Measurements from ENCODE around the gene TRAPPC6A.
A peak's percentile ranks its signal among the peaks of the same experiment; 100 is the strongest.

TRAPPC6A gene, protein sequence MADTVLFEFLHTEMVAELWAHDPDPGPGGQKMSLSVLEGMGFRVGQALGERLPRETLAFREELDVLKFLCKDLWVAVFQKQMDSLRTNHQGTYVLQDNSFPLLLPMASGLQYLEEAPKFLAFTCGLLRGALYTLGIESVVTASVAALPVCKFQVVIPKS

DNA sequence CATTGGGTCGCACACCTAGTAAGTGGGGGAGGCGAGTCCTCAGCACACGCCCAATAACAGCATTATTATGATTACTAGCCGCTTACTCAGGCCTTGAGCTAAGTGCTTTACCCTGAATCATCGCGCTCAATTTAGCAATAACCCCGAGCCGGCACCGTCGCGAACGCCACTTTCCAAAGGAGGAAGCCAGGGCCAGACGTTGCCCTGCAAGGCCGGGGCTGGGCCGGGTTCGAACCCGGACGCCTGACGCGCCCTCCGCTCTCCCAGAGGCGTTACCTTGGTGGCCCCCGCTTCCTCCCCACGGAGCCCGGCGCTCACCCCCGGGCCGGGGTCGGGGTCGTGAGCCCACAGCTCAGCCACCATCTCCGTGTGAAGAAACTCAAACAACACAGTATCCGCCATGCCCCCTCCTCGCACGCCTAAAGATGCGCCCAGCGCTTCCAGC, at the start of gene TRAPPC6A:
TSS of gene TRAPPC6A (minus strand) at position 421 of the 445 bp plus-strand sequence. CDS start at position 402, 19 bp downstream.
- no peak for DNase-seq

DNA sequence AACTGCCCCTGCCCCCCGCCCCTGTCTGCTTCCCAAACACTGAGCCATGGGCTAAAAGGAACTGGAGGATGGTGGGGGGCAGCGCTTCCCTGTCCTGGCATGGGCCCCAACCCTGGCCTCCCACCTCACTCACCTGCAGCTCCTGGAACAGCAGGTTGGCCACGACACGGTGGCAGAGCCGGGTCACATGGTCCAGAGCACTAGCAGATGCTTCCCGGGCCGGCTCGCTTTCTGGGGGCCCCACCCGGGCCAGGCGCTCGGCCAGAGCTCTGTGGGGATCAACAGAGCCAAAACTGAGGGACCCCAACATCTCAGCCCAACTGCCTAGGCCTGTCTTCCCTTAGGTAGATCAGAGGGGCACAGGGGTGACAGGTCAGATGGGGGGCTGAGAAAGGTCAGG, 46.6 kb upstream of the TRAPPC6A start:
- DNase-seq: no peak

DNA sequence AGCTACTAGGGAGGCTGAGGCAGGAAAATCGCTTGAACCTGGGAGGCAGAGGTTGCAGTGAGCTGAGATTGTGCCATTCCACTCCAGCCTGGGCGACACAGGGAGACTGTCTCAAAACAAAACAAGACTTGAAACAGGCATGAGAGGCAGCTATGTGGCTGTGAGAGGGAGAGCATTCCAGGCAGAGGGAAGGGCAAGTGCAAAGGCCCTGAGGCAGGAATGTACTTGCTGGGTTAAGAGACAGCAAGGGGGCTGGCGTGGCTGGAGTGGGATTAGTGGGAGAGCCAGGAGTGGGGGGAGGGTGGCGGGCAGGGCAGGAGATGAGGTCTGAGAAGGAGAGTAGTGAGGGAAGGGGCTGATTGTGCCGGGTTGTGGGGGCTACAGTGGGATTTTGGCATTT, 45.8 kb upstream of the TRAPPC6A start:
- DNase-seq: no peak

DNA sequence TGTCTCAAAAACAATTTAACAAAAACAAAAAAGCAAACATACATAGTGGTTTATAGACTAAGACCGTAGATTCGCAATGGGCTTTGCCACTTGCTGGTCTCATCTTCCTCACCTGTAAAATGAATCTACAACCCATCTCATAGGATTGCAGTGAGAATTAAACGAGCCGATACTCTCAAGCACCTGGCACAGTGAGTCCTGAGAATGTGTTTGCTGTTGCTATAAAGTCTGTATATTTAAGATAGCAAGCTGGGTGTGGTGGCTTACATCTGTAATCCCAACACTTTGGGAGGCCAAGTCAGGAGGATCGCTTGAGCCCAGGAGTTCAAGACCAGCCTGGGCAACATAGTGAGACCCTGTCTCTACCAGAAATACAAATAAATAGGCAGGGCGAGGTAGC, 44.7 kb upstream of the TRAPPC6A start:
- DNase-seq: no peak

DNA sequence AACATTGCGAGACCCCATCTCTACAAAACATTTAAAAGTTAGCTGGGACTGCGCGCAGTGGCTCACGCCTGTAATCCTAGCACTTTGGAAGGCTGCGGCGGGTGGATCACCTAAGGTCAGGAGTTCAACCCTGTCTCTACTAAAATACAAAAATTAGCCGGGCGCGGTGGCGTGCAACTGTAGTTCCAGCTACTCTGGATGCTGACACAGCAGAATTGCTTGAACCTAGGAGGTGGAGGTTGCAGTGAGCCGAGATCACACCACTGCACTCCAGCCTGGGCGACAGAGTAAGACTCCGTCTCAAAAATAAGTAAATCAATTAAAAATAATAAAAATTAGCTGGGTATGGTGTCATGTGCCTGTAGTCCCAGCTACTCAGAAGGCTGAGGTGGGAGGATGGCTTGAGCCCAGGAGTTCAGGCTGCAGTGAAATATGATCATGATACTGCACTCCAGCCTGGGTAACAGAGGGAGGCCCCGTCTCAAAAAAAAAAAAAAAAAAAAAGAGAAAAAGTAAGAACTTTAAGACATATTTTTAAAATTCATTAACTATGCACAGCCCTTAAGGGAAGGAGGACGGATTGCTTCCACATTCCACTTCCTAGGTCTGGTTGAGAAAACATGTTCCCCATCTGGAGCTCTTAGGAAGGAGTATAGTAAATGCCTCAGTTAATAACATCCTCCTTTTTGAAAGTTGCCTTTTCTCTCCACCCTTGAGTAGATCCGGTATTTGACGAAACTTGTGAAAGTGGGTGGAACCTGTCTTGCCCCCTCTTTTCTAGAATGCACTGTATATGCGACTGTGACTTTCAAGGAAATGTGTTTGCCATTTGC, 41.1 kb upstream of the TRAPPC6A start:
- DNase-seq: no peak

DNA sequence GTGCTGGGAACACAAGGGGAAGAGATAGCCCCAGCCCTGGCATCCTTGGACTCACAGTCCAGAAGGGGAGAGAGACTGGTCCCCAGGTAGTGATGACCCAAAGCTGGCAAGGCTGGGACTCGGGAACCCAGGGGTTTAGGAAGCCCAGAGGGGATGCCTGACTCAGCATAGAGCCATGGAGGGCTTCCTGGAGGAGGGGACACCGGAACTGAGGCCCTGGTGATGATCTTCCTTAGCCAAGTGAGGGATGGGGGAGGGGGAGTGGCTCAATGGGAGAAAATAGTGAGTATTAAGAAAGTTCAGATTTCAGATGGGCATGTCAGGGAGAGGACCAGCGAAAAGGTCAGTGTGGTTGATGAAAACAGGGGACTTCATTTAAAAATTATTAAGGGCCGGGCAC, 40.4 kb upstream of the TRAPPC6A start:
- no peak for DNase-seq

DNA sequence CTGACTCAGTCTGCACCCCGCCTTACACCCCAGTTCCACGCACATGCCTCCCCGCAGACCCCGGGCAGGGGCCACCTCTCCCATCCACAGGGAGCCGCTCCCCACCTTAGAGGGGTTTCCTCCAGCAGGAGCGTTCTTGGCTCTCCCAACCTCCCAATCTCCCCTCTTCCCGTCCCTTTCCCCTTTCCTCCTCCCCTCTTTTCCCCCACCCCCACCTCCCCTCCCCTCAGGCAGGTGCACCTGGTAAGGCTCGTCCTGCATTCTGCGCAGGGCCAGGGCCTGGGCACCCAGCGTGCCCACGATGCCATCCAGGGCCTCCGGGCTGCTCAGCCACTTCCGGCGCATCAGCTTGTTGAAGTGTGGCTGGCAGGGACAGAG, 39.9 kb upstream of the TRAPPC6A start:
- DNase-seq: no peak

DNA sequence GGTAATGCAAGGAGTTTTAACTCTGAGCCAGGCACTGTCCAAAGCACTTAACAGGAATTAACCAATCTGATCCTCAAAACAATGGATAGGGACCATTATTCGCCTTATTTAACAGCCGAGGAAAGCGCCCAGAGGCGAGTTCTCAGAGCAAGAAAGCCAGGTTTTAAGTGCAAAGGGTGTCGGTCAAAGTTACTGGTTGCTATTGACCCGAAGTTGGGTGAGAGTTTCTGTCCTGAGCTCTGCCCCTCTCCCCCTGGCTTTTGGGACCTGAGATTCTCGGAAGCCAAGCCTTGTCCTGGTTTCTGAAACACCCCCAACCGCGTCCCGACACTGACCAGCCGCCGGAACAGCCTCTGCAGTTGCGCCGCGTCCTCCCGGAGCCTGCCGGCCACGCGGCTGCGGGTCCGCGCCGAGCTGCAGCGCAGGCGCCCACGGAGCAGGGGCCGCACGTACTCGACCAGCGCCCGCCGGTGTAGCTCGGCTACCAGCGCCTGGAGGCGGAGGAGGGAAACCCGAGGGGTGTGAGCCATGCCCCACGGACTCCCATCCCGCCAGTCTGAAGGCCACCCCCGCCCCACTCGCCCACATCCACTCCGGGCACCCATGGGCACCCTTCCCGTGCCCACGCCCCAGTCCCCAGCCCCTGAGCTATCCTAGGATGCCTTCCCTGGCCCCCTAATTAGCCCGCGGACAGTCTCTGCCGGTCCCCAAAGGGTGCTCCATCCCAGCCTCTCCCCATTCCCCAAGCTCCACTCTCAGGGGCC, 39.3 kb upstream of the TRAPPC6A start:
- DNase-seq: no peak

DNA sequence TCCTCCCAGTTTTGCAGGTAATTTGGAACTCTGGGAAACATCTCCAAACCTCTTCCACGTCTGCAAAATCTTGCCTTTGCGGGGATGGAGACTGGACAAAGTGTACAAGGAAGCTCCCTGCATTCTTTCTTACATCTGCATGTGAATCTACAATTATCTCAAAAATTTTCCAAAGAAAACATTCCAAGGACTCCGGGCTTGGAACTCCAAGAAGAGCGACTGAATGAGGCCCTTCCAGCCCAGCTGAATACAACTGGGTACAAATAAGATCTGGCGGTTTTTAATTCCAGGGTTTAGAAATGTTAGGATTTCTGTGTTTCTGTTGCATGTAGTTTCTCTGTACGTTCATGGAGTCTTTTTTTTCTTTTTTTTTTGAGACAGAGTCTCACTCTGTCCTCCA, 38.6 kb upstream of the TRAPPC6A start:
- no peak for DNase-seq

DNA sequence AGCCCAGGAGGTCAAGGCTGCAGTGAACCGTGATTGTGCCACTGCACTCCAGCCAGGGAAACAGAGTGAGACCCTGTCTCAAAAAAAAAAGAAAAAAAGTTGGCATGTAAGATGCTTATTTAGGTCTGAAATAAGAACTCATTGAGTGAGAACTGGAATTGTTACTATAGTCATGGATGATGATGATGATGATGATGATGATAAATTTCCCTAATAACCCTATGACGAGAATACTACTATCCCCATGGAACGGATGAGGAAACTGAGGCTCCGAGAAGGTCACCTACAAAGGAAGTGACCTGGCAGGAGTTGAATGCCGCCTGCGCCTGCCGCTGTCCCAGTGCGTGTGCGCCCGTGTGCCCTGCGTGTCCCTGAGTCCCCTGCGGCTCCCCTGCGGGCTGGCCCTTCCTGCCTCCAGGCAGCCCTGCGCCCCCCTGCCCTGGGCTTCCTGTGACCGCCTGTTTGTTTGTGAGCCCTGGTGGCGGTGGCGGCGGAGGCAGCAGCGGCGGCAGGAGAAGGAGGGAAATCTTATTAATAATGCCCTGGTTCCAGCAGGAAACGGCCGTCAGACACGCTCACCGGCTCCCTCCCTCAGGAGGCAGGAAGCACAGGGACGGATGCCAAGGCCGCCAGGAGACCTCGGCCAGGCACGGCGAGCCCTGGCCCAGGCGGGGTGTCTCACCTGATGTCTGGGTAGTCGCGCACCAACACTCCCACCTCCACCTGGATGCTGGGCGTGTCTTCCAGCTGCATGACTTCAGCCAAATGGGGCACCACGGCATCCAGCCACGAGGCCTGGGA, 37.6 kb upstream of the TRAPPC6A start:
- no peak for DNase-seq

DNA sequence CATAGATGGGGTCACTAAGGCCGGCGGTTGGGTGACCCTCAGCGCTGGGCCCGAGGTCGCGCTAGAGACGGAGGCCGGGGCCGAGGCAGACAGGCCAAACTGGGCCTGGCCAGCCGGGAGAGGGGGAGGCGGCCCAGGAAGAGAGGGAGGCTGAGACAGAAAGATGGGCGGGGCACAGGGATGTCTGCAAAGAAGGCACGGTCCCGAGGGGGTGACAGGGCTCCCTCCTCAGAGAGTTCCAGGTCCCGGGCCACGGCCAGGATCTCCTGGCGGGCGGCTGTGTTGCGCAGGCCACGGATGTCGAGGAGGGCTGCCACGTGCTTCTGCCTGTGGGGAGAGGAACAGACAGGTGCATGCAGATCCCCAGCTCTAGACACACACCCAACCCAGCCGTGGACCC, 35.0 kb upstream of the TRAPPC6A start:
- no peak for DNase-seq

DNA sequence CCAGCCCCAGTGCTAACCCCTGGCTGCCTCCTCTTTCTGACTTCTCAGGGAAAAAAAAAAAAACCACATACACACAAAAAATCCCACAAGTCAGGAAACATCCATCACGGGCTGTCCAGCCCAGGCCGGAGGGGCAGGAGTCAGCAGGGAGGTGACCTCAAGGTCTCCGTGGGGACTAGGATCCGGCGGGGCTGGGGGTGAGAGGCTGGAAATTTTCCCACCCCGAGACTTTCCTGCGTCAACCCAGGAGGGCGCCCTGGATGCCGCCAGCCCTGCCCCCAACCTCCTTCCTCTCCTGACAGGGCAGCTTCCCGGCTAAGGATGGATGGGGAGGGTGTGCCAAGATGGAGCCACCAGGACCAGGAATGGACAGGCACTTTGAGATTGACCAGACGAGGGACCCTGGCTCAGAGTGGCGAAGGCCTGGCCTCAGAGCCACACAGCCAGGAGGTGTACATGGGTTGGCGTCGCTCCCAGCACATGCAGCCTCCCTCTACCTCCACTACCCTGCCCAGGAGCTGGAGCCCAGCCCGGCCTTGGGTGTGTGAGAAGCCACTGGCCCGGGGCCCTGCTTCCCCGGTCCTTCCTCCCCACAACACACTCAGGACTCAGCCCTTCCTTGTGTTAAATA, 33.8 kb upstream of the TRAPPC6A start:
- no peak for DNase-seq

DNA sequence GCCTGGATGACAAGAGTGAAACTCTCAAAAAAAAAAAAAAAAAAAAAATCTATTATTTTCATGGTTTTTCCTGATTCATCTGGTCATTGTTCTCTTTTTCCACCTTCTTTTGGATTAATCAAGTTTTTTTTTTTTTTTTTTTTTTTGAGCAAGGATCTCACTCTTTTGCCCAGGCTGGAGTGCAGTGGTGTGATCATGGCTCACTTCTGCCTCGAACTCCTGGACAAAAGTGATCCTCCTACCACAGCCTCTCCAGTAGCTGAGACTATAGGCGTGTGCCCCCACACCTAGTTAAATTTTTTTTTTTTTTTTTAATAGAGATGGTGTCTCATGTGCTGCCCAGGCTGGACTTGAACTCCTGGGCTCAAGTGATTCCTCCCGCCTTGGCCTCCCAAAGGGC, 28.3 kb upstream of the TRAPPC6A start:
- no peak for DNase-seq

DNA sequence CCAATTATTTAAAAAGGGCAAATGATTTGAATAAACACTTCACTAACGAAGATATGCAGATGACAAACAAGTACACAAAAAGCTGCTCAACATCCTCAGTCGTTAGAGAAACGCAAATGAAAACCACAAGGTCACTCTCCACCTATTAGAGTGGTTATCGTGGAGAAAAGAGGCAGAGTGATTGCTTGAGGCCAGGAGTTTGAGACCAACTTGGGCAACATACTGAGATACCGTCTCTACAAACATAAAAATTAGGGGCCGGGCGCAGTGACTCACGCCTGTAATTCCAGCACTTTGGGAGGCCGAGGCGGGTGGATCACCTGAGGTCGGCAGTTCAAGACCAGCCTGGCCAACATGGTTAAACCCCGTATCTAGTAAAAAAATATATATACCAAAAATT, 27.8 kb upstream of the TRAPPC6A start:
- DNase-seq: no peak

DNA sequence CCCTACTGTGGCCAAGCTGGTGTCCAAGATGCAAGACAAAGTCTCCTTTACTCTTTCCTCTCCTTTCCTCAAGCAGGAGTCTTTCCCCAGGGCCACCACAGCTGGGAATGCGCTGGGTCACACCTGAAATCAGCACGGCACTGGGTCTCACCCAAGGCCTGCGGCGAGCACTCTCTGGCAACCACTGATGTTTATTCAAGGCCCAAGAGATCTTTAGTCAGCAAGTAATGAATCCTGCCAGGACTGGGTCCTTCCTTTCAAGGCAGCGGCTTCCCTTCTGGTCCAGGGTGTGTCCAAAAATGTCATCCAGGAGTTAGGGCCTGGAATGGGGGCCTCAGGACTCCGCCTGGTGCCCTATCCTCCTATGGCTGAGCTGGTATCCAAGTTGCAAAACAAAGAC, 24.6 kb upstream of the TRAPPC6A start:
- no peak for DNase-seq

DNA sequence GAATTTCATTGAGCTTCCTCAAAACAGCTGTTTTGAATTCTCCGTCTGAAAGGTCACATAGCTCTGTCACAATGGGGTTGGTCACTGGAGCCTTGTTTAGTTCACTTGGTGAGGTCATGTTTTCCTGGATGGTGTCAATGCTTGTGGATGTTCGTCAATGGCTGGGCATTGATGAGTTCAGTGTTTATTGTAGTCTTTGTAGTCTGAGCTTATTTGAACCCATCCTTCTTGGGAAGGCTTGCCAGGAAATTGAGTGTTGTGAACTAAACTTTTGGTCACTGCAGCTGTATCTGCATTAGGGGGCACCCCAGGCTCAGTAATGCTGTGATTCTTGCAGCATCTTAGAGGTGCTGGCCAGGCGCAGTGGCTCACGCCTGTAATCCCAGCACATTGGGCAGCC, 22.5 kb upstream of the TRAPPC6A start:
- no peak for DNase-seq

DNA sequence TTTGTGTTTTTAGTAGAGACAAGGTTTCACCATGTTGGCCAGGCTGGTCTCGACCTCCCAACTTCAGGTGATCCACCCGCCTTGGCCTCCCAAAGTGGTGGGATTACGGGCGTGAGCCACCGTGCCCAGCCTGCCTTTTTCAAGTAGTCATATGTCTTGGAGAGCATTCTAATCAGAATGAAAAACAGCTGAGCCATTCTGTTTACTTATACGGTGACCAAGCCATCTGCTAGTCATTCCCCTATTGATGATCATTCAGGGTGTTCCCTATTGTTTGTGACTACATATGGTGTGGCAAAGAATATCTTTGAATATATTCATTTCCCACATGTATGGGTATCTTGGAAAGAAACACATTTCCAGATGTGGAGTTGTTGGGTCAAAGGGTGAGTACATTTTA, 17.7 kb upstream of the TRAPPC6A start:
- no peak for DNase-seq

DNA sequence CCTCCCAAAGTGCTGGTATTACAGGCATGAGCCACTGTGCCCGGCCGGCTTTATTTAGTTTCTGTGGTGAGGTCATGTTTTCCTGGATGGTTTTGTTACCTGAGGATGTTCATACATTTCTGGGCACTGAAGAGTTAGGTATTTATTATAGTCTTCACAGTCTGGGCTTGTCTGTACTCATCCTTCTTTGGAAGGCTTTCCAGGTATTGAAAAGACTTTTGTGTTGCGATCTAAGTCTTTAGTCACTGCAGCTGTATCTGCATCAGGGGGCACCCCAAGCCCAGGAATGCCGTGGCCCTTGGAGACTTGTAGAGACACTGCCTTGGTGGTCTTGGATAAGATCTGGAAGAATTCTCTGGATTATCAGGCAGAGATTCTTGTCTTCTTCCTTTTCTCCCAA, 13.3 kb upstream of the TRAPPC6A start:
- DNase-seq: no peak

DNA sequence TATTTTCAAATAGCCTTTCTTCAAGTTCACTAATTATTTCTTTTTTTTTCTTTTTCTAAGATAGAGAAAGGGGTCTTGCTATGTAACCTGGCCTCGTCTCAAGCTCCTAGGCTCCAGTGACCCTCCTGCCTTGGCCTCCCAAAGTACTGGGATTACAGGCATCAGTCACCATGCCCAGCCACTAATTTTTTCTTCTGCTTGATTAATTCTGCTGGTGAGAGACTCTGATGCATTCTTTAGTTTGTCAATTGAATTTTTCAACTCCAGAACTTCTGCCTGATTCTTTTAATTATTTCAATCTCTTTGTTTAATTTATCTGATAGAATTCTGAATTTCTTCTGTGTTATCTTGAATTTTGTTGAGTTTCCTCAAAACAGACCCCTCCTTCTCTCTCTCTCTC, 11.9 kb upstream of the TRAPPC6A start:
- no peak for DNase-seq

DNA sequence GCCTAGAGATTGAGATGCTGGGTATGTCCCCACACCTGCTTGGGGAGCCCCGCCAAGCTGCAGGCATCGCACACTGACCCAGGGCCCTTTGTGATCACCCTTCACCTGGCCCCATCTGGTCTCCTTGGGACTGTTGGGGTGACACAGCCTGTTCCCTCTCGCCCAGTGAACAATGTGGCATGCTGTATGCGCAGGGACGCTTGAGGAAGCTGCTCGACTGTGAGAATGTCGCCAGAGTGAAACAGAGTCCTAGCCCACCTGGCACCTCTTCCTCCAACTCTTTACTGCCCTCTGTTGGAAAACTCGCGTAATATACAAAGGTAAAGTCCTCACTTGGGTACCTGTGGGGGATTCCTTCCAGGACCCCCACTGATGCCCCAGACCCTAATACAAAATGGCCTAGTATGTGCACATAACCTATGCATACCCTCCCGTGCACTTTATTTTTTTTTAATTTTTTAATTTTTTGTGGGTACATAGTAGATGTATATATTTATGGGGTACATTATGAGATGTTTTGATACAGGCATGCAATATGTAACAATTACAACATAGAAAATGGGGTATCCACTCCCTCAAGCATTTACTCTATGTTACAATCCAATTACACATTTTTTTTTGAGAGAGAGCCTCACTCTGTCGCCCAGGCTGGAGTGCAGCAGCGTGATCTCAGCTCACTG, 9.5 kb upstream of the TRAPPC6A start:
- DNase-seq: peak; percentile 56

DNA sequence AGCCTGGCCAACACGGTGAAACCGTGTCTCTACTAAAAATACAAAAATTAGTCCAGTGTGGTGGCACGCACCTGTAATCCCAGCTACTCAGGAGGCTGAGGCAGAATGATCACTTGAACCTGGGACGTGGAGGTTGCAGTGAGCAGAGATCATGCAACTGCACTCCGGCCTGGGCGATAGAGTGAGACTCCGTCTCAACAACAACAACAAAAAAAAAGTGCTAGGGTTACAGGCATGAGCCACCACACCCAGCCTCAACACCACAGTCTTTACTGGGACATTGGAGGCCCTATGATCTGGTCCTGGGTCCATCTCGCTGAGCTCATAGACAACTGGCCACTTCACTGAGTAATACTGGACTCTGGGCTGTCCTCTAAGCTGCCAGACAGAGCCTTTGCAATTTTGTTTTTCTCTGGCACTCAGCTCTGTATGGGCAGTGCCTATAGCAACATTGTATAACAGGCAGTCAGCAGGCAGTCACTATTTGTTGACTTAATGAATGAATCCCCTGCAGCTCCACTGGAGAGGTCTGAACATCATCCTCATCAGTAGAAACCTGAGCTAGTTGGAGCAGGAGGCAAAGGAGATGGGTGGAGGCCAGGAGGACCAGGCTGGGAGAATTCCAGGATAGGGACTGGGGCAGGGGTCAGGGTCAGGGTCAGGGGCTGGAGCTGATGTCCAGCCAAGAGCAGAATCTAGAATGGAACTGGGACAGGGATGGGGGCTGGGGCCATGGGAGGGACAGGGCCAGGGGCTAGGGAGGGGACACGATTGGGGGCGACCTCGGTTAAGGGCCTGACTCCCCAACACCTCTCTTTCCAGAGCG, 8.7 kb upstream of the TRAPPC6A start:
- DNase-seq: no peak

Measured in activated CD8-positive, alpha-beta memory T cell treated with anti-CD3 and anti-CD28 coated beads, Interleukin-2, amount 50 U/mL, for 48 hours (primary cell).